Measurements from ENCODE around the gene UBE2QL1. TPM values are rescaled to one million over a fixed set of nuclear protein-coding genes. Genes with fewer than 3 reads are reported as not detected.

The UBE2QL1 gene
- total and polyA plus RNA-seq, 2 experiments from 2014 or later, result 6.3 to 8.8 TPM

GRCh38 chr5:6501701-6502100 lies 53.0 kb downstream of the UBE2QL1 start:
- H3K9me3 ChIP-seq (ENCODE audit: low read depth), result no peaks in the 10 kb centered on the region
- no peaks in the 10 kb centered on the region for H3K36me3 ChIP-seq
- no peak for TF ChIP-seq CTCF (IDR thresholded peaks at IDR 0.05; ENCODE audit: low read depth, low read length)
- H3K27me3 ChIP-seq, result no peaks in the 10 kb centered on the region
- peaks cover 9% of the 10 kb centered on the region for H3K4me1 ChIP-seq (ENCODE audit: low read depth)
- no peak for DNase-seq (ENCODE audit: low read depth in 1 of 2, low spot score in 1 of 2)
- no peak overlapping the region for H3K27ac ChIP-seq
- no peak overlapping the region for H3K4me3 ChIP-seq

GRCh38 chr5:6502421-6502820 lies 53.8 kb downstream of the UBE2QL1 start:
- H3K27me3 ChIP-seq, result no peaks in the 10 kb centered on the region
- H3K36me3 ChIP-seq, result no peaks in the 10 kb centered on the region
- H3K4me1 ChIP-seq (ENCODE audit: low read depth), result peaks cover 3% of the 10 kb centered on the region
- H3K4me3 ChIP-seq, result no peak overlapping the region
- H3K9me3 ChIP-seq (ENCODE audit: low read depth), result no peaks in the 10 kb centered on the region
- H3K27ac ChIP-seq, result no peak overlapping the region
- TF ChIP-seq CTCF (IDR thresholded peaks at IDR 0.05; ENCODE audit: low read depth, low read length), result no peak
- DNase-seq (ENCODE audit: low read depth in 1 of 2, low spot score in 1 of 2), result no peak

- no peaks in the 10 kb centered on the region for H3K4me1 ChIP-seq (ENCODE audit: low read depth)
- no peak for DNase-seq (ENCODE audit: low read depth in 1 of 2, low spot score in 1 of 2)
- no peaks in the 10 kb centered on the region for H3K36me3 ChIP-seq
- H3K27ac ChIP-seq, result no peak overlapping the region
- H3K4me3 ChIP-seq, result no peak overlapping the region
- no peaks in the 10 kb centered on the region for H3K9me3 ChIP-seq (ENCODE audit: low read depth)
- TF ChIP-seq CTCF (IDR thresholded peaks at IDR 0.05; ENCODE audit: low read depth, low read length), result no peak
- H3K27me3 ChIP-seq, result no peaks in the 10 kb centered on the region
Measured at GRCh38 chr5:6503342-6503741, 54.7 kb downstream of the UBE2QL1 start.

GRCh38 chr5:6504677-6505415 lies 56.2 kb downstream of the UBE2QL1 start:
- no peak for TF ChIP-seq CTCF (IDR thresholded peaks at IDR 0.05; ENCODE audit: low read depth, low read length)
- no peak overlapping the region for H3K4me3 ChIP-seq
- no peaks in the 10 kb centered on the region for H3K27me3 ChIP-seq
- no peaks in the 10 kb centered on the region for H3K36me3 ChIP-seq
- no peak overlapping the region for H3K27ac ChIP-seq
- no peak for DNase-seq (ENCODE audit: low read depth in 1 of 2, low spot score in 1 of 2)
- no peaks in the 10 kb centered on the region for H3K9me3 ChIP-seq (ENCODE audit: low read depth)
- no peaks in the 10 kb centered on the region for H3K4me1 ChIP-seq (ENCODE audit: low read depth)

- DNase-seq (ENCODE audit: low read depth in 1 of 2, low spot score in 1 of 2), result no peak
- no peak overlapping the region for H3K4me3 ChIP-seq
- no peaks in the 10 kb centered on the region for H3K36me3 ChIP-seq
- H3K4me1 ChIP-seq (ENCODE audit: low read depth), result peaks cover 4% of the 10 kb centered on the region
- H3K27ac ChIP-seq, result no peak overlapping the region
- no peaks in the 10 kb centered on the region for H3K27me3 ChIP-seq
- H3K9me3 ChIP-seq (ENCODE audit: low read depth), result no peaks in the 10 kb centered on the region
- TF ChIP-seq CTCF (IDR thresholded peaks at IDR 0.05; ENCODE audit: low read depth, low read length), result no peak
Measured at GRCh38 chr5:6505416-6505755, 56.7 kb downstream of the UBE2QL1 start.

Data from cardiac muscle cell (in vitro differentiated cells and primary cell).